GM18867 (cell line): ENCODE data around the gene CLDN11.

Experiments
- ATAC-seq: cut with Tn5 transposase; IDR thresholded peaks from one replicate; pipeline ENCODE4 v1.9.1; 2021; ENCODE audit warnings: mild to moderate bottlenecking, moderate library complexity; ENCODE audit not compliant: unreplicated experiment

The CLDN11 gene

GRCh38 chr3:170469151-170470062 lies 50.7 kb downstream of the CLDN11 start:
- ATAC-seq: no peak

DNA sequence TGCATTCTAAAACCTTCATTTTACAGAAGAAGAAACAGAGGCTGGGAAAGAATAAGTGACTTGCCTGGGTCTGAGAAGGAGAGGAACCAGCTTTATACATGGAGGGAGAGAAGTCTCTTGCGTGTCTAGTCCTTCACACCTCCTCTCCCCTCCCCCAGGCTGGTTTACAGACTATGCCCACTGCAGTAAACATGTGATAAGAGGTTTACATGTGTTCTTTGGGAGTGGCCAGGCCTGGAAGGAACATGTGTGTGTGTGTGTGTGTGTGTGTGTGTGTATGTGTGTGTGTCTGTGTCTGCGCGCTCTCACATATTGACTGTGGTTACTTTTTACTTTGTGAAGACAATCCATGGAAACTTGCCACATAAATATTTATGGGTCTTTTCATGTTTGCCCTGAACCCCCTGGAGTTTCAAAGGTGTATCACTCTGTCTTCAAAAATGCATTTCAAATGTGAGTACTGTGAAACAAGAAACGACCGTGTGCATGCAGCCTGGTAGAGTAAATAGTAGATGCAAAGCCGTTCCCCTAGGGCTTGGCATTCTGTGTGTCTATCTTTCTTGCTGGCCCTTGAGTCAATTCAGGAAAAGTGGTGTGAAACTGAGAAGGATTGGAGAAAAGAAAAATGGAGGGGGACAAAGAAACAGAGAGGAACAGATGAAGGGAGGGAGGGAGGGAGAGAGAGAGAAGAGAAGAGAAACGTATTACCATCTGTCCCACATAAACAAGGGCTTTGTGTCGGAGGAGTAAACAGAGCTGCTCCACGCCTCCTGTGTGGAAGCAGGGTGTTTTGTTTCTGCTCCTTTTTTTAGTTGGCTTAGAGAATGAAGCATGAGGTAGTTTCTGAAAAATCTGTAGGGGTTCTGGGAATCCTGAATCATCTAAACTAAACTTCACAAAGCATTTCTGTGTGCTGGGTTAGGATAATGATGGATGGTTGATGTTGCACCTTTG lies 51.7 kb downstream of the CLDN11 start:
- ATAC-seq: no peak

DNA sequence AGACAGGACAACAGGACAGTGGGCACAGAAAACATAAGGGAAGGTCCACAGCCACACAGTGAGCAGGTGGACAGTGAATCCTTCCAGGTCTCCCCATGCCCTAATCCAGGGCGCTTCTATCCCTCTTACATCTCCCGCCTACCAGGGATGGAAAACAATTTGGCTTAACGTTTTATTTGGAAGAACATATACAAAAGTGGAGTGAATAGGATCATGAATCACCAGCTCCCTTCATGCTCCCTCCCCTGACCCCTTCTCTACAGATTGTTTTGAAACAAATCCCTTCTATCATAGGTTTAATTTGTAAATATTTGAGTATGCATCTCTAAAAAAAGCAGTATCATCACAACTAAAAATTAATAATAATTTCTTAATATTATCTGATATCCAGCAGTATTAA lies 52.5 kb downstream of the CLDN11 start:
- ATAC-seq: no peak

DNA sequence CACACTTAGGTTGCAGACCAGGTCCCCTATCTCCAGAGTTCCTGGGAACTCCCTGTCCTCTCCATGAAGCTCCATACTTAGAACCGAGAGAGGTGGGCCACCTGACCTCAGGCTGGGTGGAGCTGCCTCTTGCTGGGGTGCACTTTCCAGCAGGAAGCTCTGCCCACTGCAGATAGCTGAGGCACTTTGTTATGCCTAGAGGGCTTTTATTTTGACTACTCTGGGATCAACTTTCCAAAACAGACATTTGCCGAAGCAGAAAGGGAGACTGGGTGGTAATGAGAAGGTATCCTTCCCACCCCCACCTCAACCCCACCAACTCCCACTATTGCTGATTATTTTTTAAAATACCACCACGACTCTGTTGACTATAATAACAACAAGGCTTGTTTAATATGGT lies 54.7 kb downstream of the CLDN11 start:
- ATAC-seq: no peak

GRCh38 chr3:170475092-170475685 lies 56.5 kb downstream of the CLDN11 start:
- no peak for ATAC-seq

DNA sequence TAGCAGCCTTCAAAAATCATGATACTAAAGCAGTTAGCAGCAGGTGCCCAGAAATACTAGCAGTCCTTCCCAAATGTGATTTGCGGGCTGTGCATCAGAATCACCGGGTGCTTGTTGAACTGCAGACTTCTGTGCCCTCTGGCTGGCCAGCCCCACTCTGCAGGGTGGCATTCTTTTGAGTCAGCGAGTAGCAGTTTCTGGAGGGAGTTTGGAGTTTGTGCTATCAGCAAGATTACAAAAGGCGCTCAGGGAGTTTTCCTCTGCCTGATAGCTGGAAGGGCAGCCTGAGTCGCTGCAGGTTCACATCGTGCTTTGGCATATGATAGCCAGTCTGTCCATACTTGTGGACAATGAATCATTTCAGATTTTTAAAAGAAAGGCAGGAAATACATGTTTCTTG lies 57.6 kb downstream of the CLDN11 start:
- ATAC-seq: no peak

DNA sequence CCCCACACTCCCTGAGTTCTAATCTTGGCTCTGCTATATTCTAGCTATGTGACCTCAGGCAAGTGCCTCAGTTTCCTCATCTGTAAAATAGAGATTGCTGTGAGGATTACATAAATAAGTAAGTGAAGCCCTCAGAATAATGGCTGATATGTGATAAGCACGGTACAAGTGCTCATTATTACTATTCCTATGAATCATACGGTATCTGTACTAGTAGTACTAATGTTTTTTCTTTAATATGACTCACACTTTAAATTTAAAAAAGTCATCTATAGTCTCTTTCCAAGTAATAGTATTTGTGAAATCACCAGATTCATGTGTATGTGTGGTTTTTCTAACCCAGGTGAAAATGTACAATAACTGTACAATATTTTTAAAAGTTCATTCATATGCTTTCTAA lies 58.7 kb downstream of the CLDN11 start:
- ATAC-seq: no peak

- ATAC-seq: no peak
Measured at GRCh38 chr3:170480111-170480510, 61.4 kb downstream of the CLDN11 start.

- ATAC-seq: no peak
Measured at GRCh38 chr3:170482199-170482598, 63.5 kb downstream of the CLDN11 start.

- no peak for ATAC-seq
Measured at GRCh38 chr3:170483485-170484262, 65.0 kb downstream of the CLDN11 start.
